NOMO-1 (cell line): Measurements from ENCODE around the gene GREB1.

Experiments
- DNase-seq, 2 experiments: peaks; one replicate each; lab custom pipeline; 2025; ENCODE audit not compliant: unreplicated experiment in 2 of 2; lab: John Stamatoyannopoulos, UW

Gene GREB1

DNA sequence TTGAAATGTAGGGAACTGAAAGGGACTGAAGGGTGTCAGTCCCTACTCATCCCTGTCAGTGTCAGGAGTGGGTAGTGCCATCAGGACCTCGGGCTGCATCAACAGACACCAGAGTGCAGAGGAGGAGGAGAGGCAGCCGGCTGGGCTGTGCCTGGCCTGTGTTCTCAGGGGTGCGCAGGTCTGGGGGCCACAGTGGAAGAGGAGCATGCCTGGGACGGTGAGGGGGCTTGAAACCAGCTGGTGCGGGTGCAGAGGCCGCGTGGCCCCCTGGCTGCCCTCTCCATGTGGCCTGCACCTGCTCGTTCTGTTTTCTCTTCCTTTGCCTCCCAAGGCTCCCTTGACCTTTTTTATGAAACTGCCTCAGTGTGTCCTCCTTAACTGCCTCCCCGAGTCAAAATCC, 94.8 kb downstream of the GREB1 start:
- DNase-seq: no peak

DNA sequence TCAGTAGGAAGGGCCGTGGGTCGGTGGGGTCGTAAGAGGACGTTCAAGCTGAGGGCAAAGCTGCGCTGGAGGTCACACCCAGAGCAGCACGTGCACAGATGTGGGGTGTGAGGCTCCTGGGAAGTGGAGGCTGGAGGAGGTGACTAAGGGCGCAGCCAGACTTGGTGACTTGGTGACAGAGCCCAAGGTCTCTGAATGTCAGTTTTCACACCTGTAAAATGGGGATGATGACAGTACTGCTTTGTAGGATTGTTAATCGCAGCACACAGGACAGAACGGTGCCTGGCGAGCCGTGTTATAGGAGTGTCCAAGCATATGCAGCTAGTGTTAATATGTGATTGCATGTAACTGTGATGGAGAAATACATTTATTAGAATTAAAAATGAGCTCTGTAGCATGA, 95.4 kb downstream of the GREB1 start:
- no peak for DNase-seq

DNA sequence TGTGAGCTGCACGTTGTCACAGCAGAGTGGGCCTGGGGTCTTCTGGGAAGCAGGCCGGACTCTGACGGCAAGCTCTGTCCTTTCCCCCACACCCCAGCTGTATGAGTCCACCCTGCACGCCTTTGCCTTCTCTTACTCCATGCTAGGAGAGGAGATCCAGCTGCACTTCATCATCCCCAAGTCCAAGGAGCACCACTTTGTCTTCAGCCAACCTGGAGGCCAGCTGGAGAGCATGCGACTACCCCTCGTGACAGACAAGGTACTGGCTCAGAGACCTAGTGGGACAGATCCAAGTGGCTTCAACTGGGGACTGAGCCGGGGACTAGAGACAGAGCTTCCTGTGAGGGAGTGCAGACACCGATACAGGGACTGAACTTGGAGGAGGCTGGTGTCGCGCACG, 96.0 kb downstream of the GREB1 start:
- DNase-seq: no peak

DNA sequence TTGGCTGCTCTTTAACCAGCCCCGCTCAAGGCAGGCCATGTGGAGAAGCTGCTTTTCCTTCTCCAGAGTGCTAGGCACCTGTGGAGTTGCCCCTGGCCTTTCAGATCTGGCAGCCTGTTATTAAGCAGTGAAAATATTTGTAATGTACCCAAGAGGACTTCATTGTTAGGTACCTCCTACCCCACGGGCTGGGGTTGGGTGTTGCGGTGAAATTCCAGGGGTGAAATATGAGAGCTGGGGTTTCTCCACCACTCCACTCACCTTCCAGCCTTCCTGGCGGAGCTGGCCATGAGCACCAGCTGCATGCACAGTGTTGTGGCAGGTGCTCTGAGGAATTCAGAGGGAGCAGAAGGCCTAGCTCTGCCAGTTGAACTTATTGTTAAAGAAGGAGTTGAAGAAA, 97.0 kb downstream of the GREB1 start:
- DNase-seq: no peak

DNA sequence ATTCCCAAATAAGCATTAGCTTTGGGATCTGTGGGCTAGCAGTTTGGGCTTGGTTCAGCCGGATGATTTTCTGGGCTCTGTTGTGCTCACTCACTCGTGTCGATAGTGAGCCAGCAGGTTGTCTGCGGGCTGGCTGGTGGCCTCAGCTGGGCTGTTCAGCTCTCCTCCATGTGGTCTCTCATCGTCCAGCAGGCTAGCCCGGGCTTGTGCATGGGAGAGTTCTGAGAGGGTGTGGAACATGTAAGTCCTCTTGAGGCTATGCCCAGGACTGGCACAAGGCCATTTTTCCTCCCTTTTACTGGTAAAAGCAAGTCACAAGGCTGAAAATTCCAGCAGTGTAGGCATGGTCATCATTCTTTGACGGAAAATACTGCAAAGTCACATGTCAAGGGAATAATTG, 97.6 kb downstream of the GREB1 start:
- no peak for DNase-seq

DNA sequence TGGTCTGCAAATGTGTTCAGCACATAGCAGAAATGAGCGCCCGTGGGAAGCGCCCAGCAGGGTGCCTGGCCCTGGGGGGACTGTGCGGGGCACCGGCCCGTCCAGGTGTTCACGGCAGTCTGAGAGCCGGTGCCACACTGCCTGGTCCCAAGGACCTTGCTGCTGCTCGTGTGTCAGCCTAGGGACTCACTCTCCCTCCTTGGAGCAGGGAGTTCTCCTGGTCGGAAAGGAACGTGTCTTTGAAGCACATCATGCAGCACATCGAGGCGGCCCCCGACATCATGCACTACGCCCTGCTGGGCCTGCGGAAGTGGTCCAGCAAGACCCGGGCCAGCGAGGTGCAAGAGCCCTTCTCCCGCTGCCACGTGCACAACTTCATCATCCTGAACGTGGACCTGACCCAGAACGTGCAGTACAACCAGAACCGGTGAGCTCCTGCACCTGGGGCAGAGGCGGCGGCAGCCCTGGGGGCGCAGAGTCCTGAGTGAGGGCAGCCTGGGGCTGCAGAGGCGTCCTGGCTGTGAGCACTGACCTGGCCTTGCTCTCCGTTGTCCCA, 100.2 kb downstream of the GREB1 start:
- no peak for DNase-seq

DNA sequence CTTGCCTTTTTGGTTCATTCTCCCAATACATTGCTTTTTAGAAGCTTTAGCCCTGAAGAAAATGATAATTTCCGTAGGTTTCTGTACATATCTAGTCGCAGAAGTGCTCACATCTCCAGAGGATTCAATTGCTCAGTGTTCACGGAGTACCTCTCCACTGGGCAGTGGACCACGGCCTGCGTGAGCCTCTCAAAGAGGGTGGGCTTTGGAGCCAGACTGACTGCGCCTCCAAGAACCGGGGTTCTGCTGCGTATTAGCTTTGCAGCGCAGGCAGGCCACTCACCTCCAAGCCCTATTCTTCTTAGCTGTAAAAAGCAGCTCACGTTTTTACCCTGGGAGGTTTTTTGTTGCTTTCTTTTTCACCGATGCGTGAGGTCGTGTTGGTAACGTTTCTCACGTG, 100.7 kb downstream of the GREB1 start:
- DNase-seq: no peak

DNA sequence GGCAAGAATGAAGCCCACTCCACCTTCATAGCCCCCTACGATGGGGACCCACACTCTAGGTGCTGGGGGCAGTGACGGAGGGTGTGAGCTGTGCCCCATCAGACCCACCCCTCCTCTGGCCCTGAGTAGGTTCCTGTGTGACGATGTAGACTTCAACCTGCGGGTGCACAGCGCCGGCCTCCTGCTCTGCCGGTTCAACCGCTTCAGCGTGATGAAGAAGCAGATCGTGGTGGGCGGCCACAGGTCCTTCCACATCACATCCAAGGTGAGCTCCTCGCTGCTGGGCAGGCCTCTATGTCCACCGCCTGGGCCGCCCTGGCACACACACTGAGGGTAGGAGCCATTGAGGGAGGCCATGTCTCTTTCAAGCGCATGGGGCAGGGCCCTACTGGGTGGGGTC, 101.3 kb downstream of the GREB1 start:
- no peak for DNase-seq

DNA sequence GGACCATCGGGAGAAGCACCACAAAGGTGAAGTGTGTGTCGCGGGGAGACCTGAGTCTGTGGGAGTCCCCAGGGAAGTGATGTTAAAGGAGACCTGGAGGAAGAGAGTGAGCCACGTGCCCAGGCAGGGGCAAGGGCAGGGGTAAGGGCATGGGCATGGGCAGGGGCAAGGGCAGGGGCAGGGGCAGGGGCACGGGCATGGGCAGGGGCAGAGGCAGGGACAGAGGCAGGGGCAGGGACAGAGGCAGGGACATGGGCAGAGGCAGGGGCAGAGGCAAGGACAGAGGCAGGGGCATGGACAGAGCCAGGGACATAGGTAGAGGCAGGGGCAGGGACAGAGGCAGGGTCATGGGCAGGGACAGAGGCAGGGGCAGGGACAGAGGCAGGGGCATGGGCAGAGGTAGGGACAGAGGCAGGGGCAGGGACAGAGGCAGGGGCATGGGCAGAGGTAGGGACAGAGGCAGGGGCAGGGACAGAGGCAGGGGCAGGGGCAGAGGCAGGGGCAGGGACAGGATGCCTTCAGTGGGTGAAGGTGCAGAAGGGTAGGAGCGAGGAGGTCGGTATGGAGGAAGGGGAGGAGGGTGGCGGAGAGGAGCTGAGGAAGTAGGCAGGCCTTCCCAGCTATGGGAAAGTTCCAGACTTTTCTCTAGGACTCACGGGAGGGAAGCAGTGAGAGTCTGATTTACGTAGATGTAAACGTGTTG, 102.9 kb downstream of the GREB1 start:
- no peak for DNase-seq

DNA sequence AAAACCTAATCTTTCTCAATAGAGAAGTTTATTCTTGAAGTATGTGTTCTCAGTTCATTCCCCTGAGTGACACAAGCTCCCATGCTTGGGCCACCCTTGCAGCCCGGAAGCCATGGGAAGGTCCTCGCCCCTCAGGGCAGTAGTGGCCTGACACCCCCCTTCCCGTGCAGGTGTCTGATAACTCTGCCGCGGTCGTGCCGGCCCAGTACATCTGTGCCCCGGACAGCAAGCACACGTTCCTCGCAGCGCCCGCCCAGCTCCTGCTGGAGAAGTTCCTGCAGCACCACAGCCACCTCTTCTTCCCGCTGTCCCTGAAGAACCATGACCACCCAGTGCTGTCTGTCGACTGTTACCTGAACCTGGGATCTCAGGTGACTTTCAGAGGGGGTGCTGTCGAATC, 103.7 kb downstream of the GREB1 start:
- no peak for DNase-seq

DNA sequence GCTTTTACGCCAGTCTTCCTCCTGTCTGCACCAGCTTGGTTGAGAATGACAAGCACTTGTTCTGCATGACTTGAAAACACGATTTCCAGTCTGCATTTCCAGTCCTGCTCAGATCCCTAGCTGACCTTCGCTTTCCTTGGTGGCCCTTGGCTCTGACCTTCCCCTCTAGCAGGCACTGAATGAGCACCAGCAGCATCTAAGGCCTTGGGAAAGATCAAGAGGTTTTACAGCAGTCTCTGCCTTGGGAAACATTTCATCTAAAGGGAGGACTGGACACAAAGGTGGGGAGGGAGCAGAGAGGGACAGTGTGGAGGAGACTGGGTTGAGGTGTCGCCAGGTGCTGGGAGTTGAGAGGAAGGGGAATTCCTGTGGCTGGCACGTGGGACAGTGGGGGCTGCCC, 105.7 kb downstream of the GREB1 start:
- no peak for DNase-seq

DNA sequence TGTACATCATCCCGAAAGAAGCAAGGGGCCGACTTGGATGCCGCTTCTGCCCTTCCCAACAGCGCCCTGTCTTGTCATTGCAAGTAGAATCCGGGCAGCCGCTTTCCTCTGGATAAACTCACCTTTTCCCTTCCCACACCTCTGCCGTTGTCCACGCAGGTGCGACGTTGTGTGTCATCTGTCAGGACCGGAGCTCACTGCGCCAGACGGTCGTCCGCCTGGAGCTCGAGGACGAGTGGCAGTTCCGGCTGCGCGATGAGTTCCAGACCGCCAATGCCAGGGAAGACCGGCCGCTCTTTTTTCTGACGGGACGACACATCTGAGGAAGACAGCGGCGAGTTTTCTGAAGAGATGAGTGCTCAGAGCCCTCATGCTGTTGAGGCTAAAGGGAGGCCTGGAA, 106.3 kb downstream of the GREB1 start:
- no peak for DNase-seq

DNA sequence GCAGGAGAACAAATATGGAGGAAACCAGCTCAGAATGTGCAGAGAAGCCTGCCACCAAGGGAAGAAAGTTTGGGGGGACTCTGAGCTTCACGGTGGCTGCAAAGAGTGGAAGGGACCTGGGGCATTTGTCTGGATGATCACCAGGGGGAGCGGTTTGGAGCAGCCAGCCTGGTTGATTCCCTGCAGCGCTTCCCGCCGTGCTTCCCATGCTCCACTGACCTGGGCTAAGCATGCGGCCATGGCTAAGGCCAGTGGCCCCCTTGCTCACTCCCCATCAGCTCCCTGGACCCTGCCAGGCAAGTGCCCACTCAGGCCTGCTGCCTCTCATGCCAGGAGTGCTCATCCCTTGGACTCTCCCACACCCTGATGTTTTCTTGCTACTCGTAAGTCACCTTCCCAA, 109.1 kb downstream of the GREB1 start:
- DNase-seq: no peak

DNA sequence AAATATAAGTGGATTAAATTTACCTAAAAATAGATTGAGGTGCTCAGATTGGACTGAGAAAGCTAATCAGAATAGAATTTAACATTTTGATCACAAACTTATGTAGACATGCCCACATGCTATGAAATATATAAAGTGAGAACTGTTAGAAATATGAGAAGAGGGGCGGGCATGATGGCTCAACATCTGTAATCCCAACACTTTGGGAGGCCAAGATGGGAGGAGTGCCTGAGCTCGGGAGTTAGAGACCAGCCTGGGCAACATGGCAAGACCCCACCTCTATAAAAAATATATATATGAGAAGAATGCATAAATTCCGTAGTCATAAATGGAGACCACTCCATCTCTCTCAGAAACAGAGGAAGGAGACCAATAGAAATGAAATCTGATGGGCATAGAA, 110.4 kb downstream of the GREB1 start:
- DNase-seq: no peak

DNA sequence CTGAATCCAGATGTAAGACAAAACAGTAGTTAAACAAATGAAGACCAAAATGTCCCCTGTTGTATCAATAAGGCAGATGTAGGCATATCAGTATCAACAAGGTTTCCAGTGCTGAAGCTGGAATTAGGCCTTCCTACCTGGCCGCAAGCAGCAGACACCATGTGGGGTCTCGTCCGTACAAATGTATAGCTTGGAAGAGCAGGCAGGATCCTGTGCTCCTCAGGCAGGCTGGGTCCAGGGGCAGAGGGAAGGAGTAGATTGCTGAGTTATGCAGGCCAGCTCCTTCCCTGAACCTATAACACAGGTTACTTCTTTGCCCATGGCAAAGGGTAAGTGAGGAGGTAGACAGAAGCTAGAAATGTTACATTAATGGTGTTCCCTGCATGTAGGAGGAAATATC, 112.7 kb downstream of the GREB1 start:
- no peak for DNase-seq

DNA sequence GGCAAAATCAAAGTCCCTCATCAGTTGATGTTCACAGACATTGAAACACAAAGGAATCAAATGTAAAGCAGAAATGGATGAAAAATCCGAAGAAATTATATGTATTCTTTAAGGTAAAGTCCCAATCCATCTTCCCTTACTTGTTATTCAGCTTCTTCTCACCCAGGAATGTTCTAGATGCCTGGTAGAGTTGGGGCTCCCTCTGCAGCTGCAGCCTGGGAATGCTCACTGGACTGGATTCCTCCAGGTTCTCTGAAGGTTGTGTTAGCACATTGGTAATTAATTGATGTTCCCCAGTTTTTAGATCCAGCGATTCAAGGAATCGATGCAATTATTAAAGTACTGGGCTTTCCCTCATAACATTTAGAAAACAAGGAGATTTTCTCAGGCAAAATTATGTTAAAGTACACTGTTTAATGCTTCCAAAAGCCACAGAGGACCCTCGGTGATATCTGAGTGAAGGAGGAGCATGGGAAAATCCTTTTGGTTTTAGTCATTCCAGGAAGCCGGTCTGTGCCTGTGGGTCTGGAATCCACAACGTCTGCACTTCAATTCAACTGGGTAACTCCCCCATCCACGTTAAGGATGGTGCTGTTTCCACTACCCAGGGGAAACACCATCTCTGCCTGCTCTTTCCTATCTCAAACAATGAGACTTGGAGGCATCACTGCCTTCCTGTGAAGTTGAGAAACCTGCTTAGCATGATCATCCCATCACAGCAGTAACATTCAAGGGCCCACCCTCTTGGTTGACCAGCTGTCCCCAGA, 114.2 kb downstream of the GREB1 start:
- DNase-seq: no peak

DNA sequence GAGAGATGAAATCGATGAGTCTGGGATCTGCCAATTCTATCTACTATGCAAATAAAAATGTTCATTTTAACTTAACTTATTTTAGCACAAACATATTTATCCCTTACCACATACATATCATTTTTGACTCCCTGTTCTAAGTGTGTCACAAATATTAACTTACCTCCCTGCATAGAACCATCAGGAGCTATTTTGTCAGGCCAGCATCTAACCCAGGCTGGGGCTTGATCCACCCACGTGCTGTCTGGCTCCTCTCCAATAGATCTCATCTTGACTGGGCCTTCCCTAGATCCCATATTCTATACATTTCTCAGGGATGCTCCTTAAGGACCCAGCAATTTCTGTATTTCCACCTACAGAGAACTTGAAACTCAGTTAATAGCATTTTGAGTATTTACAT, 115.2 kb downstream of the GREB1 start:
- no peak for DNase-seq

DNA sequence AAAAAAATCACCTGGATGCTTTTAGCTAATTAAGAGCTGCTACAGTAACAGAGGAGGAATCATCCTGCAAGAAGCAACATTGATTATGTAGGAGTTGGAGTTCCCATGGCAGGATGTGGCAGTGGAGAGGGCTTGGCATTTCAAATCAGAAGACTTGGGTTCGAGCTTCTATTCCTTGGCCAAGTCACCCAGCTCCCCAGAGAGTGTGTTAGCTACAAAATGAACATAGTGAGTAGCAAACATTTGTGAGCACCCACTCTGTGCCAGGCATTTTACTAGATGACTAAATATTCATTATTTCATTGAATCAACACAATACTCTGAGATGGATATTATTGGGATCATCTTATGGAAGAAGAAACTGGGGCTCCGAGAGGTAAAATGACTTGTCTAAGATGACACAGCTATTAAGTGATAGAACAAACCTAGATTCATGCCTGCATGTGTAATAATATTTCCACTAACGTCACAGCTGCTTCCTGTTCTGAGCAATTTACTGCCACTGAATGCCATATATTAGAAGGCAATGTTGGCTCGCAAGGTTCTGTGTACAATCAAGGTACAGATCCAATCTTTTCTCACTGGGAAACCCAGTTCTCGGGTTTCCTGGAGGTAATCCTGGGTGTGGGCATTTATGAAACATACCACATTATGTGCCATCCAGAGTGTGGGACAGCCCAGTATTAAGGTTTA, 118.2 kb downstream of the GREB1 start:
- no peak for DNase-seq

DNA sequence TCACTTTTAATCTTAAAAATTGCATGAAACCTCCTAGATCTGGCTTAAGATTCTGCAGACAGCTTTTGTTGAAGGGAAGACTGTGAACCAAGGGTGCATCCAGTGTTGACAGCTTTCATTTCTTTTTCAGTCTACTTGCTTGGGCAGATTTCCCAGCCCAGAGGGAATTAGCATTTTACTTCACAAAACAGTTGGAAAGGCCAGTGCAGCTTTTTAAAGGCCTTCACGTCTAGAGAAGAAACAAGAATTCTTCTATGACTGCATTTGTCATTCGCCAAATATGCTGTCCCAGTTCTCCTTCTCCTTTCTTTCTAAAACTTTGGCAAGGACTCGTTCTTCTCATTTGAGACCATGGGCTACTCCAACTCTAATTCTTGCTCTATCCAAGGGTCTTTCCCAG, 118.7 kb downstream of the GREB1 start:
- no peak for DNase-seq

DNA sequence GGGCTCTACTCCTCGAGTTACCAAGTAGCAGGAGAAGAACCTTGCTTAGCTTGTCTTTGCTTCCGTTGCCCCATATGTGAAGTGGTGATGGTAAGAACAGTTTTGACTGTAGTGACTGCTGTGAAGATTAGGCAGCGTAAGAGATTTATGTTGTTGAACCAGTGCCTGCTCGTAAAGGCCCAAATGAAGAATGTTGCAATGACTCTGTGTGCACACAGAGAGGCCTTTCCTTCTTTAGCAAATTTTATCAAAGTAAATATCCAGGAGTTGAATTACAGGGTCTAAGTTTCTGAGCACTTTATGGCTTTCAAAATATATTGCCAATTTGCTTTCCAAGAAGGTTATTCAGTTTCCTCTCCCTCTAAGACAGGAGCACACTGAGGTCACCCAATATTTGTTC, 121.7 kb downstream of the GREB1 start:
- no peak for DNase-seq

DNA sequence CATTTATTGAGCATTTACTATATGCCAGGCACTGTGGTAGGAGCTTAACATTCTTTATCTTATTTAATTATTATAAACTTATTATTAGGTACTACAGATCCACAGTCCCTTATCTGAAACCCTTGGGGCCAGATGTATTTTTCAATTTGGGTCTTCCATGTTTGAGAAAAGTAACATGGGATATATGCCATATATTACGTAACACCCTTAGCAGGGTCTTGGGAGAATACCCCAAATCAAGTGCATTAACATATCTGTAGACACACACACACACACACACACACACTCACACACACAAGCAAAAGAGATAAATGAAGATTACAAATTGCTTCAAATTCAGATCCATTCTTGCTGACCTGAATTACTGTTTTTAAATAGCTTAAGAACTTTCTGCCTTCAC, 122.4 kb downstream of the GREB1 start:
- no peak for DNase-seq

DNA sequence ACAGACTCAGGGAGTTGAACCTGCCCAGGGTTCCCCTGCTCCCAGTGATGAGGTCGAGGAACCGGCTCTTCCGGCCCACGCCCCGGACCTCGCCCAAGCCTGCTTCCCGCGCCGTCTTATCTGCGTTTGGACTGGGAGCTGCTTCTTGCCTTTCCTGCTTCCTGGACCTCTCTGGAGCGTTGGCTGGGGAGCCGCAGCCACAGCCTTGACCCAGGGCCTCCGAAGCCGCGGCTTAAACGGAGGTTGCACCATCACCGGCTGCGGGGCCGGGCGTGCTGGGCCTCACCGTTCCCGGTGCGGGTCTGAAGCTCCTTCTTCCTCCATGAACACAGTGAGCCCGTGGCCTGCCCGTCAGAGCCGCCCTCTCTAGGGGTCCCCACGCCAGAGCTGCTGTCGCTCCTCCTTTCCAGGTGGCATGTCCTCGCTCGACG, 122.8 kb downstream of the GREB1 start:
- DNase-seq: no peak
